Cerebellar cortex (tissue), 1 donor: ENCODE measurements around the gene ZKSCAN1.
"Not testable (repeated sequence)": the region's sequence is repeated elsewhere in the genome, so short reads cannot be mapped to it uniquely, and the experiment has no call there.

Experiments used
- DNase-seq: peaks from one replicate; pipeline ENCODE4 v3.0.0-alpha.2; 2015; ENCODE audit warnings: low spot score

Gene ZKSCAN1

DNA sequence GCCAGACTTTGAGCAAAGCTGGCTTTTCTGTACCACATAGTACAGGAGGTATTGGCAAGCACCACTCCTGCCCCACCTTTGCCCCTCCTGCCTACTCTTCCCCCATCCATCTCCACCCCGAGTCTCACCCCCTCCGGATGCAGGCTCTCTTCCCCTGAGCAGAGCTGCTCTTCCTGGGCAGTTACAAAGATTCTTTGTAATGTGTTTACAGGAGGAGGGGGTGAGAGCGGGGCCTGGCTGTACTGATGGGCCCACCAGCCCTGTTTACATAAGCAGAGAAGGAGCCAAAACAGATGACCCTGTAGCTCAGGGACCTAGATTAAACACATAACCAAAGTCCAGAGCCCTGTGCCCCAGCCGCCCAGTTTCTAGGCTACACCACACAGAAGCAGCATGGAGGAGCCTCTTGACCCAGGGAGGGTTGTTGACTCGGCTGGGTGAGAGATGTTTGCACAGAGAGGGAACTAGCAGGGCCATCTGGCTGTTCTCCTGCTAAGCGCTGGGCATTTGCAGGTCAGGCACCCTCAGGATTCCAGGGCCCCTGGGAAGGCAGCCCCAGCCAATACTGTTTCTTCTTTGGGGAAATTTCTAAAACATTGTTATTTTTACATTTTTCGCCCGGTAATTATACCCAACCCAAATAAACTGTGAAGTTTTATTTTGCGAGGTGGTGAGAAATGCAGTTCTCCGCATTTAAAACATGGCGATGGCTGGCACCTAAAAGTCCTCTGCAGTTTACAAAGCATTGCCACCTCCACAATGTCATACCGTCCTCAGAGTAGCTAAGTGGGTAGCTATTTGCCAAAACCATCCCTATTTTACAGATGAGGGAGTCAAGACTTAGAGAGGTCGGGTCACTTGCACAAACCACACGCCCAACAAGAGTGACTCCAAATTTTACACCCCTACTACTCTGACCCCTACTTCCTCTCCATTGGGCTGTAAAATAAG, 11.4 kb upstream of the ZKSCAN1 start:
- DNase-seq, result no peak

DNA sequence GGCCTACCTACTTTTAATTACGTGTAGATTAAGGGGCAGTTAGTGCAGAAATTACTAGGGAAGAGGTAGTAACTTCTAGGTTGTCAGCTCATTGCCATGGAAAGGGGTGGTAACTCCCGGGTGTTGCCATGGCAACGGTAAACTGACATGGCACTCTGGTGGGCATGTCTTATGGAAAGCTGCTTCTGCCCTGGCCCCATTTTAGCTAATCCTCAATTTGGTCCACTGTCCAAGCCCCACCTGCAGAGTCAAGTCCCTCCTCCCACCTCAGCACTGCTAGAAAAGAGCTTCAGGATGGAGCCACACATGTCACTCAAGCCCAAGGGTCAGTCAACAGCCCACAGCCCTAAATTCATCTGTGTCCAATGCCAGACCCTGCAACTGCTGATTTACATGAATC, 7.5 kb upstream of the ZKSCAN1 start:
- no peak for DNase-seq

DNA sequence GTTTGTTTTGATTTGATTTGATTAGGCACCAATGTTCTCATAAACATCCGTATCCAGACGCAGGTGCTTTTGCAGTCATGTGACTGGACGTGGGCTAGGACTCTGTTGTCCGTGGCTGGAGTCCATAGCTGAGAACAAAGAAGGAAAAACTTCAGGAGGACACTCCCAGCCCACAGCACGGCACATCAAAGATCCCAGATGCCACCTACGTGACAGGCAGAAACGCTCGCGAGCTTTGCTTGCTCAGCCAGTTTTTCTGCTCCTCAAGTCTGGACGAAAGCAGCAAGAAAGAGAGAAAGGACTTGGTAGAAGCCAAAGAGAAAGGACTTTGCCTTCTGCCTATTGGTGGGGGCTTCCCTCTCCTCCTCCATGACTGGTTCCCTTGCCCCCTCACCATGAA, 6.9 kb upstream of the ZKSCAN1 start:
- DNase-seq, result no peak

DNA sequence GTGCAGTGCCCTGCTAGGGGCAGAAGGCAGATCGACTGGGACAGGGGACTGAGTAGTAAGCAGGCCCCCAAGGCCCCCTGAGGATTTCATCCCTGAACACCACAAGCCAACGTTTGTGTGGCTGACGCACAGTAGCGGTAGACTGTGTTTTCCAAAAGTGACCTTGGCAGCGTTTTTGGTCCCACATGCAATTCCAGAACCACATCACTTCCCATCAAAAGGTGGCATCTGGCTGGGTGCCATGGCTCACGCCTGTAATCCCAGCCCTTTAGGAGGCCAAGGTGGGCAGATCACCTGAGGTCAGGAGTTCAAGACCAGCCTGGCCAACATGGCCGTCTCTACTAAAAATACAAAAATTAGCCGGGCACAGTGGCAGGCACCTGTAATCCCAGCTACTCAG, 5.4 kb upstream of the ZKSCAN1 start:
- not testable (repeated sequence) for DNase-seq

DNA sequence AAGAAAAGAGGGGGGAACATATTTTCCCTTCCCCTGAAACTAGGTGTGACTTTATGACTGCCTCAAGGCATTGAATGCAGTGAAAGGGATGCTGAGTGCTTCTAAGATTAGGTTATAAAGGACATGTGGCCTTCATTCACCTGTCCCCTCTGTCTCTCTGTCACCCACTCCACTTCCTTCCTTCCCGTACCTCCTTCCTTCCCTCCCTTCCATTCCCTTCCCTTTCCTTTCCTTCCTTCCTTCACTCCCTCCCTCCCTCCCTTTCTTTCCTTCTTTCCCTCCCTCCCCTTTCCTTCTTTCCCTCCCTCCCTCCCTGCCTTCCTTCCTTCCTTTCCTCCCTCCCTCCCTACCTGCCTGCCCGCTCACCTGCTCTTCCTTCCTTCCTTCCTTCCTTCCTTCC, 4.5 kb upstream of the ZKSCAN1 start:
- DNase-seq, result no peak

DNA sequence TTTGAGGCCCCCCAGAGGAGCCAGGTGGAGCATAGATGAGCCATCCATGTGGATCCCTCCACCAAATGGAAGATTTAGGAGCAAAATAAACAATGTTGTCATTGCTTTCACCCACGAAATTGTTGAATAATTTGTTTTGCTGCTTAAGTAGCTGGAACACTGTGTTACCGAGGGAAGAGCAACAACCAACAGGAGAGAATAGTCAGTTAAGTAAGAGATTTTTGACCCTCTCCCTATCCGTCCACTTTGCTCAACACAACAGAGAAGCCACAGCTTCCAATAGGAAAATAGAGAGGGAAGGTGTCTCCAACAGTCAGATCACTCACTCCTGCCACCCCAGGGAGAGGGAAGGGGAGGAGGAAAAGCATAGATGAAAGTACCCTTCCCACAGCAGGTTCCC, 3.9 kb upstream of the ZKSCAN1 start:
- no peak for DNase-seq

DNA sequence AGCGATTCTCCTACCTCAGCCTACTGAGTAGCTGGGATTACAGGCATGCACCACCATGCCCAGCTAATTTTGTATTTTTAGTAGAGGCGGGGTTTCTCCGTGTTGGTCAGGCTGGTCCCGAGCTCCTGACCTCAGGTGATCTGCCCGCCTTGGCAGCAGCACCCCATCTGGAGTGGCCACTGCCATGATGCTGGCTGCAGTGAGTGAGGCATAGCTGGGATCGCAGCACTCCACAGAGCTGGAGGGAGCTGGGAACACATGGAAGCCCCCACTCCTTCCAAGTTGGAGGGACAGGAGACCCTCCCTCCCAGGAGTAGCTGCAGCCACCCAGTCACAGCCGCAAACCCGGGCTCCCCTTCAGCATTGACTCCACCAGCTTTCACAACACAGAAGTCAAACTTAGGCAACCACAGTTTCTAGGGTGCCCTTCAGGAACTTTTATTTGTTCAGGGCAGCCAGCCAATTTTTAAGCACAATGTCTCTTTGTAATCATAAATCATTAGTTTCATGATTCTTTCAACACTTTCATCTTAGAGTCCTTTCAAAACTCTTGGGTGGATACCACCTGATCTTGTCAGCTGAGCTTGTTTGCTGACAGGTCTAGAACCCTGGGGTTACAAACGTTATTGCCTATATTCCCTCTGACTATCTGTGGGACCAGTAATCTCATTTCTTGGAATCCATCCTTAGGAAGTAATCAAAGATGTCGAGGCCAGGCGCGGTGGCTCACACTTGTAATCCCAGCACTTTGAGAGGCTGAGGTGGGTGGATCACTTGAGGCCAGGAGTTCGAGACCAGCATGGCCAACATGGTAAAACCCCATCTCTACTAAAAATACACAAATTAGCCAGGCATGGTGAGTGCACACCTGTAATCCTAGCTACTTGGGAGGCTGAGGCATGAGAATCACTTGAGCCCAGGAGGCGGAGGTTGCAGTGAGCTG, 2.7 kb upstream of the ZKSCAN1 start:
- not testable (repeated sequence) for DNase-seq

DNA sequence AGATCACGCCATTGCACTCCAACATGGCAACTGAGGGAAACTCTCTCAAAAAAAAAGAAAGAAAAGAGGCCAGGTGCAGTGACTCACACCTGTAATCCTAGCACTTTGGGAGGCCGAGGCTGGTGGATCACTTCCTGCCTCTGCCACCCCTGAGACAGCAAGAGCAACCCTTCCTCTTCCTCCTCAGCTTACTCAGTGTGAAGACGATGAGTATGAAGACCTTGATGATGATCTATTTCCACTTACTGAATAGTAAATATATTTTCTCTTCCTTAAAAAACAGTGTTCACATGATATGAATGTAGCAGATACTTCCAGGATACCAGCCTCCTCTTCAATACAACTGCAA, 2.1 kb upstream of the ZKSCAN1 start:
- no peak for DNase-seq

DNA sequence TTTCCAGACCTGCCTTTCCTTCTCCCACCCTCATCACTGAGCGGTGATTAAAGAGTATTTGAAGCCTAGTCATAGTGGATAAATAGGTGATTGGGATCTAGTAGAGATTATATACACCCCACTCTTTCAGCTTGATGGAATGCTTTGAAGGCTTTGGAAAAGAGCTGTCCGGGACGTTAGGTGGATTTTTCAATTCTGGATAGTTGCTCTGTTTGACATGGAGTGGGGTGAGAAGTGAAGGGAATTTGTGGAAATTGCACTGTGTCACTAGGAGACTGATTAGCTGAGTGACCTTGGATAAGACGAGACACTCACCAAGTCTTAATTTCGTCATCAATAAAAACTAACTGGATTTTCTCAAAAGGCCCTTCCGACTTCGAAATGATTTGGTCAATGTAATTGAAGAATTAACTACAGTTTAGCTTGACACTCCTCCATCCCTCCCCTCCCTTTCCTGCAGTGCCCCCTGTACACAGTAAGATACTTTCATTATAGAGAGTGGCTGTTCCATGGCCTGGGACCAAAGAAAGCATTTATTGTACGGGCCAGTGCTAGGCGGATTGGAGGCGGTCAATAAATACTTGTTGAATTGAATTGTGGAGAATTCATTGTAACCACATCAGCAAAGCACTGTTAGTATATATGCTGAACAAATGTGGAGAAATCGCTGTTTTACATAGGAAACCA, 962 bp downstream of the ZKSCAN1 start:
- no peak for DNase-seq

DNA sequence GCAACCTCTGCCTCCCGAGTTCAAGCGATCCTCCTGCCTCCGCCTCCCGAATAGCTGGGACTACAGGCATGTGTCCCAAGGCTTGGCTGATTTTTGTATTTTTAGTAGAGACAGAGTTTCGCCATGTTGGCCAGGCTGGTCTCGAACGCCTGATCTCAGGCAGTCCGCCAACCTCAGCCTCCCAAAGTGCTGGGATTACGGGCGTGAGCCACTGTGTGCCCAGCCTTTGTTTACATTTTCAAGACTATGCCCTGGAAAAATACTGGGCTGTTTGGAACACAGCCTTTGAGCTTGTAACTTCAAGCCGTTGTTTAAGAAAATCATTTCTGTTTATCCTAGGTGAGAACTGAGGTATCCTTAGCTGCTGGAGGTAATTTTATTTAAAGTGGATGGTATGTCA, 1.9 kb downstream of the ZKSCAN1 start:
- DNase-seq, result no peak

DNA sequence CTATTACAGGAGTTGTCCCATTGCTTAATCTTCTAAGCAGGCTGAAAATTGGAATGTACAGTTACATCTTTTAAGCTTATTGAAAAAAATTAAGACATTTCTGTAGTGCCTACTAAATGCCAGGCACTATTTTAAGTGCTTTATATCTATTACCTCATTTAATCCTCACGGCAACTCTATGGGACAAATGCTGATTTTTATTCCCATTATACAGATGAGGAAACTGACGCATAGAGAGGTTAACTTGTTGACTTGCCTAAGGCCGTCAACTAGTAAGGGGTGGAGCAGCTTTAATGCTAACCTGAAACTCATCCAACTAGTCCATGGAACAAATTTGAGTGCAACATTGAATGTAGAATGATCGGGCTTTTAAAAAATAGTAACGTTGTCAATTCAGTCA, 2.5 kb downstream of the ZKSCAN1 start:
- DNase-seq, result no peak

DNA sequence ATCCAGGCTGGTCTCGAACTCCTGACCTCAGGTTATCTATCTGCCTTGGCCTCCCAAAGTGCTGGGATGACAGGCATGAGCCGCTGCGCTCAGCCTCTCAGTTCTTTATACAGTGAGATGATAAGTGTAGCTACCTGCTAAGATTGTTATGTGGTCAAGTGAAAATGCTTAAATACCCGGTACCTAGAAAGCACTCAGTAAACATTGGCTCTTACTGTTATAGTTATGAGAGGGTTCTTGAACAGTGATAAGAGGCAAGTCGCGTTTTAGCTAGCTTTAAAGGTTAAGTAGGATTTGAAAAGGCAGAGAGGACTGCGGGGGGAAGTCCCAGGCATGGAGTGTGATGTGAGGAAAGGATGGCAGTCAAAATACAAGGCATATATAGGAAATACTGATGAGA, 4.5 kb downstream of the ZKSCAN1 start:
- DNase-seq, result no peak

DNA sequence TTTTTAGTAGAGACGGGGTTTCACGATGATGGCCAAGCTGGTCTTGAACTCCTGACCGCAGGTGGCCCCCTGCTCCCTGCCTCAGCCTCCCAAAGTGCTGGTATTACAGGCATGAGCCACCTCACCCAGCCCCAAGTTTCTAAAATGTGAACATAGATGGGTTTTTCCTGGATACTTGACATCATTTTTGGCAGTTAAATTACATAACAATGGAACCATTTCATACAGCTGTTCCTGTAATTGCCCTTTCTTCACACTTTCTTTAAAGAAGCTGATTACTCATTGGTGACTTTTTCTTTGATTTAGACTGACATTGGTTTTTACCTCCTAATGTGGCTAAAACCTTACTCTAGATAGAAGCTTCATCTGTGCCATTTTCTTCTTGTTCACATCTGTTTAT, 5.9 kb downstream of the ZKSCAN1 start:
- DNase-seq, result no peak

DNA sequence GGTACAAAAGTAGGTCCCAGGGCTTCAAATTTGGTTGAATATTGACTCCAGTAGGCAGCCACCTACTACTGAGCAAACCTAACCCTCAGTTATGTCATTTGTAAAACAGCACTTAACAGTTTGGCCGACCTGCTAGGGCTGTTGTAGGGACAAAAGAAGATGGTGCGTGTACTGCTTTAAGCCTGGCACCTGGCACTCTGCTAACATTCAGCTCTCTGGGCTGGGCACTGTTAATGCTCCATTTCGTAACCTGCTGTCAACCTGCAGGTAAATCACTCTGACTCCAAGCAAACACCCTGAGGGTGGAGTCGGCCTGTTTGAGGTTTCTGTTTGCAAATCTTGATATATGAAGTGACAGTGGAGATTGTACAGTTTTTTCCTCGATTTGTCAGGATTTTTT, 7.2 kb downstream of the ZKSCAN1 start:
- no peak for DNase-seq

DNA sequence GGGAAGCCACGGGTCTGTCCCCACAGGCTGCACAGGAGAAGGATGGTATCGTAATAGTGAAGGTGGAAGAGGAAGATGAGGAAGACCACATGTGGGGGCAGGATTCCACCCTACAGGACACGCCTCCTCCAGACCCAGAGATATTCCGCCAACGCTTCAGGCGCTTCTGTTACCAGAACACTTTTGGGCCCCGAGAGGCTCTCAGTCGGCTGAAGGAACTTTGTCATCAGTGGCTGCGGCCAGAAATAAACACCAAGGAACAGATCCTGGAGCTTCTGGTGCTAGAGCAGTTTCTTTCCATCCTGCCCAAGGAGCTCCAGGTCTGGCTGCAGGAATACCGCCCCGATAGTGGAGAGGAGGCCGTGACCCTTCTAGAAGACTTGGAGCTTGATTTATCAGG, 8.1 kb downstream of the ZKSCAN1 start:
- no peak for DNase-seq

DNA sequence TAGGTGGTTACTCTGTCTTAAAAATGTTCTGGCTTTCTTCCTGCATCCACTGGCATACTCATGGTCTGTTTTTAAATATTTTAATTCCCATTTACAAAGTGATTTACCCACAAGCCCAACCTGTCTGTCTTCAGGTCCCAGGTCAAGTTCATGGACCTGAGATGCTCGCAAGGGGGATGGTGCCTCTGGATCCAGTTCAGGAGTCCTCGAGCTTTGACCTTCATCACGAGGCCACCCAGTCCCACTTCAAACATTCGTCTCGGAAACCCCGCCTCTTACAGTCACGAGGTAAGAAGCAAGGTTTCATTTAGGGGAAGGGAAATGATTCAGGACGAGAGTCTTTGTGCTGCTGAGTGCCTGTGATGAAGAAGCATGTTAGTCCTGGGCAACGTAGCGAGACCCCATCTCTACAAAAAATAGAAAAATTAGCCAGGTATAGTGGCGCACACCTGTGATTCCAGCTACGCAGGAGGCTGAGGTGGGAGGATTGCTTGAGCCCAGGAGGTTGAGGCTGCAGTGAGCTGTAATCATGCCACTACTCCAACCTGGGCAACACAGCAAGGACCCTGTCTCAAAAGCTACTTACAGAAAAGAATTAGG, 8.7 kb downstream of the ZKSCAN1 start:
- DNase-seq, result no peak

DNA sequence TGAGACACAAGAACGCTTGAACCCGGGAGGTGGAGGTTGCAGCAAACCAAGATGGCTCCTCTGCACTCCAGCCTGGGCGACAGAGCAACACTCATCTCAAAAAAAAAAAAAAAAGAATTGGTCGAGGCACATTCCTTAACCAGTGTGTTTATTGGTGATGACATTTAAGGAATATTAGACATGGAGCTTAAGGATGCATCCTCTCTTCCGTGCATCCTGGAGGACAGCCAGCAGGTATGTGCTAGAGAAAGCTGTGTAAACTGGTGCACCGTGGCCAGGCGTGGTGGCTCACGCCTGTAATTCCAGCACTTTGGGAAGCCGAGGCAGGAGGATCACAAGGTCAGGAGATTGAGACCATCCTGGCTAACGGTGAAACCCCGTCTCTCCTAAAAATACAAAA, 11.8 kb downstream of the ZKSCAN1 start:
- no peak for DNase-seq

DNA sequence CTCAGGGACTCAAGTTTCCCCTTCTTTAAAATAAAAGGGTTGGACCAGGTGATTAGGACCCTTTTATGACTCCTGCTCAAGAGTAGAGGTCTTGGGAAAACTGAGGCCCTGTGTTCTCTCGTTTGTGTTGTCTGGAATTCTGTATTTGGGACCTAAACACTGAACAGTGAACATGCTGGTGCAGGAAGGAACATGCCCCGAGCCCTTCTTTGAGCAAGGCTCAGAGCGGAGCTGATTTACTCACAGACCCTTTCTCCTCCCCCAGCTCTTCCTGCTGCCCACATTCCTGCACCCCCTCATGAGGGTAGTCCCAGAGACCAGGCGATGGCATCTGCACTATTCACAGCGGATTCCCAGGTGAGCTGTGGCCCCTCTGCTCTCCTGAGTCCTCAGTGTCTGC, 14.2 kb downstream of the ZKSCAN1 start:
- no peak for DNase-seq

DNA sequence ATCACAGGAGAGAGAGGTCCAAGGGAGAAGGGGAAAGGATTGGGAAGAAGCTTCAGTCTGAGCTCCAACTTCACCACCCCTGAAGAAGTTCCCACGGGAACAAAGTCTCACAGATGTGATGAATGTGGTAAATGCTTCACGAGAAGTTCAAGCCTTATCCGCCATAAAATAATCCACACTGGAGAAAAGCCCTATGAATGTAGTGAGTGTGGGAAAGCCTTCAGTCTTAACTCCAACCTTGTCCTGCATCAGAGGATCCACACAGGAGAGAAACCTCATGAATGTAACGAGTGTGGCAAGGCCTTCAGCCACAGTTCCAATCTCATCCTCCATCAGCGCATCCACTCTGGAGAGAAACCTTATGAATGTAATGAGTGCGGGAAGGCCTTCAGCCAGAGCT, 18.1 kb downstream of the ZKSCAN1 start:
- DNase-seq, result no peak

DNA sequence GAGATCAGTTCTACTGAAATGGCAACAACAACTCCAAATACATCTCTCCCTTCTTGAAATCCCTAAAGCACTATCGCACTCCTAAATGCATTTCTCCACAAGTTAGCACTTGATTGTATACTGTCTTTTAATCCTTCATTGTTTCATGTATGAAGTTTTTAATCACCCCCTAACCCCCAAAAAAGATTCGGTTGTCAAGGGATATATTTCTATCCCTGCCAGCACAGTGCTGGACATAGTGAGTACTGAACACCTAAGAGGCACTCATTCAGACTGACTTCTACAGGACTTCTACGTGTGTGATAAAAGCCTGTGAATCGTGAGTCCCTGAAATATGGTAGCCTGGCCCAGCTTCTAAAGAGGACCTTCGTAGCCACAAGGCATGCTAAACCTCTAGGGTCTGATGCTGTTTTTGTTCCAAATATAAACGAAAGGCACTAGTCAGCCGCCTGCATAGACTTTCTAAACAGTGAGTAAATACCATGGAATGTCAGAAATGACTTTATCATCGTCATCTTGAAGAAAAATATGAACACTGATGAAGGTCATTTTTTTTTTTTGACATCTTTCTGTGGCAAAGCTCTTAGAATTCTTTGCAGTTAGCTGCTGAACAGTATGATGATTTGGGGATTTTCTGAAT, 19.6 kb downstream of the ZKSCAN1 start:
- DNase-seq, result no peak

DNA sequence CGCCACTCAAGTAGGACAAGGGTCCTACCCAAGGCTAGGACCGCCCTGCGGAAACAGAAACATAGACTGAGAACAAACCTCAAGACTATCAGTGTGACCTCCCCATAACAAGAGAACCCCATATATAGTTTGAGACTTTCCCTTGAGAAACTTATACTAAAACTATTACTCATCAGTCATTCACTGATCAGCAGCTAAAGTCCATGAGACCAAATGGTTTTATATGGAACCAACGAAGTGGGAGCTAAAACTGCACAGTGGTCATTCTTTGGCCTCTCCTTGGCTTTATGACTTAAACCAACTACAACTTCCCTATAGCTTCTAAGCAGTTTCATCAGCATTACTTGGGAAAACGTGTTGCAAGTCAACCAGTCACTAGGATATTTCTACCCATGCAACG, 20.5 kb downstream of the ZKSCAN1 start:
- no peak for DNase-seq

DNA sequence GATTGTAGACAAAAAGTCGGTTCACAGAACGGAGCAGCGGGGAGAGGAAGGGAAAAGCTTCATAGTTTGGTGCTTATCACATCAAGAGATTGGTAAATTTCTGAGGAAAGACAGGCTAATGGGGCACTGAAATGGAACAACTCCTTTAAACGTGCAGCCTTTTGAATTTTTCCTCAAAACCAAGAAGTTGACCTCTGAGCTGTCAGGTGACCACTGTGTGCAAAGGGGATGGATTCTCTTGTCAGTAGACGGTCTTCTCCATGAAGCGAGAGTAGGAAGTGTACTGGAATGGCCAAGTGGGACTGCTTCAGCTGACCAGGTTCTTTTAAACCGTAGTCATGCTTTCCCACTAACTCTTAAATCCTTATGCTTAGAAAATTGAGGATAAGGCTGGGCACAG, 22.9 kb downstream of the ZKSCAN1 start:
- no peak for DNase-seq
